Gastroesophageal sphincter (tissue), 3 donors: Measurements from ENCODE around the gene TCEAL6.
"Not testable (repeated sequence)": the region's sequence is repeated elsewhere in the genome, so short reads cannot be mapped to it uniquely, and the experiment has no call there.

Experiments
- CTCF ChIP-seq, 4 experiments: fragments of 200-600 bp in 2 of 4; fragments of 450-650 bp in 2 of 4; sonication (generic) in 1 of 4; IDR thresholded peaks; one replicate each; pipeline ENCODE4 v1.5.1; 2017 to 2019; ENCODE audit warnings: antibody characterized with exemption in 4 of 4, mild to moderate bottlenecking in 2 of 4, moderate library complexity in 2 of 4
- EP300 ChIP-seq: sonication (generic); formaldehyde crosslinking; IDR thresholded peaks from one replicate; pipeline ENCODE4 v1.6.1; 2017; ENCODE audit warnings: antibody characterized with exemption, mild to moderate bottlenecking
- POLR2AphosphoS5 ChIP-seq: sonication (generic); formaldehyde crosslinking; IDR thresholded peaks from one replicate; pipeline ENCODE4 v1.6.1; 2017; ENCODE audit warnings: antibody characterized with exemption

- TF ChIP-seq CTCF (IDR thresholded peaks at IDR 0.05); EP300; POLR2AphosphoS5: not testable (repeated sequence)
These were observed 16.8 kb downstream of the TCEAL6 start, which contains the start of gene TCEAL2 for GRCh38 chrX:102125436-102125835.
